NK-92 treated with Interleukin-12 subunit alpha and Interleukin-12 subunit beta, amount 100 ng/mL, for 24 hours (cell line): Measurements from ENCODE around the gene CPLANE2.
"Not testable (repeated sequence)": the region's sequence is repeated elsewhere in the genome, so short reads cannot be mapped to it uniquely, and the experiment has no call there.

Experiments
- DNase-seq: peaks from one replicate; lab custom pipeline; 2025; lab: John Stamatoyannopoulos, UW

The CPLANE2 gene

GRCh38 chr1:16208270-16208987 is 28.6 kb downstream of the CPLANE2 start:
- DNase-seq: no peak

- no peak for DNase-seq
Observed at GRCh38 chr1:16207318-16208269, 29.4 kb downstream of the CPLANE2 start.

GRCh38 chr1:16206547-16207317 is 30.3 kb downstream of the CPLANE2 start:
- peak; percentile 84 for DNase-seq

- no peak for DNase-seq
Observed at GRCh38 chr1:16205891-16206546, 31.0 kb downstream of the CPLANE2 start.

- DNase-seq: no peak
Observed at GRCh38 chr1:16205334-16205671, 31.7 kb downstream of the CPLANE2 start.

GRCh38 chr1:16204634-16205333 is 32.2 kb downstream of the CPLANE2 start:
- DNase-seq: peak; percentile 14

- no peak for DNase-seq
Observed at GRCh38 chr1:16204216-16204615, 32.8 kb downstream of the CPLANE2 start.

GRCh38 chr1:16203550-16203949 is 33.4 kb downstream of the CPLANE2 start:
- DNase-seq: no peak

GRCh38 chr1:16202281-16203210 is 34.4 kb downstream of the CPLANE2 start:
- DNase-seq: no peak

- no peak for DNase-seq
Observed at GRCh38 chr1:16199700-16200099, 37.3 kb downstream of the CPLANE2 start.

GRCh38 chr1:16199157-16199501 is 37.9 kb downstream of the CPLANE2 start:
- no peak for DNase-seq

- DNase-seq: no peak
Observed at GRCh38 chr1:16198444-16199156, 38.4 kb downstream of the CPLANE2 start.

- DNase-seq: no peak
Observed at GRCh38 chr1:16196874-16197273, 40.1 kb downstream of the CPLANE2 start.

GRCh38 chr1:16196139-16196538 is 40.8 kb downstream of the CPLANE2 start:
- not testable (repeated sequence) for DNase-seq

GRCh38 chr1:16195518-16195905 is 41.5 kb downstream of the CPLANE2 start:
- no peak for DNase-seq

- DNase-seq: no peak
Observed at GRCh38 chr1:16191916-16192546, 45.0 kb downstream of the CPLANE2 start.

GRCh38 chr1:16191309-16191708 is 45.7 kb downstream of the CPLANE2 start:
- DNase-seq: no peak

GRCh38 chr1:16189921-16190621 is 46.9 kb downstream of the CPLANE2 start:
- no peak for DNase-seq

- no peak for DNase-seq
Observed at GRCh38 chr1:16189003-16189402, 48.0 kb downstream of the CPLANE2 start.
